Neural cell (in vitro differentiated cells): ENCODE measurements around the gene SDK2.

Experiments
- EZH2 ChIP-seq: fragments of 200-600, 300-800 bp; shearing (Covaris generic), sonication (generic); IDR thresholded peaks from 2 replicates; pipeline ENCODE4 v1.6.1; 2014; ENCODE audit warnings: antibody characterized with exemption, low read length, borderline replicate concordance, mild to moderate bottlenecking; ENCODE audit not compliant: insufficient read depth, poor library complexity, severe bottlenecking
- SMC3 ChIP-seq: fragments of 450-650 bp; conservative IDR thresholded peaks from 2 replicates; pipeline ENCODE4 v1.6.1; 2014; ENCODE audit warnings: antibody characterized with exemption, mild to moderate bottlenecking, moderate library complexity; ENCODE audit not compliant: poor library complexity
- TAF1 ChIP-seq: IDR thresholded peaks from 2 replicates; pipeline ENCODE4 v1.6.1; 2012; ENCODE audit warnings: low read depth
- TF ChIP-seq, protein P1 (sequence below): fragments of 450-650 bp; IDR thresholded peaks from 2 replicates; pipeline ENCODE4 v1.5.1; 2014; ENCODE audit warnings: antibody characterized with exemption, mild to moderate bottlenecking, moderate library complexity; ENCODE audit not compliant: poor library complexity, severe bottlenecking

GRCh38 chr17:73369111-73369521 is 275.1 kb downstream of the SDK2 start:
- no peak for TF ChIP-seq TAF1
- TF ChIP-seq, protein P1, sequence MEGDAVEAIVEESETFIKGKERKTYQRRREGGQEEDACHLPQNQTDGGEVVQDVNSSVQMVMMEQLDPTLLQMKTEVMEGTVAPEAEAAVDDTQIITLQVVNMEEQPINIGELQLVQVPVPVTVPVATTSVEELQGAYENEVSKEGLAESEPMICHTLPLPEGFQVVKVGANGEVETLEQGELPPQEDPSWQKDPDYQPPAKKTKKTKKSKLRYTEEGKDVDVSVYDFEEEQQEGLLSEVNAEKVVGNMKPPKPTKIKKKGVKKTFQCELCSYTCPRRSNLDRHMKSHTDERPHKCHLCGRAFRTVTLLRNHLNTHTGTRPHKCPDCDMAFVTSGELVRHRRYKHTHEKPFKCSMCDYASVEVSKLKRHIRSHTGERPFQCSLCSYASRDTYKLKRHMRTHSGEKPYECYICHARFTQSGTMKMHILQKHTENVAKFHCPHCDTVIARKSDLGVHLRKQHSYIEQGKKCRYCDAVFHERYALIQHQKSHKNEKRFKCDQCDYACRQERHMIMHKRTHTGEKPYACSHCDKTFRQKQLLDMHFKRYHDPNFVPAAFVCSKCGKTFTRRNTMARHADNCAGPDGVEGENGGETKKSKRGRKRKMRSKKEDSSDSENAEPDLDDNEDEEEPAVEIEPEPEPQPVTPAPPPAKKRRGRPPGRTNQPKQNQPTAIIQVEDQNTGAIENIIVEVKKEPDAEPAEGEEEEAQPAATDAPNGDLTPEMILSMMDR, result no peak
- TF ChIP-seq EZH2, result no peak
- TF ChIP-seq SMC3, result no peak
